ENCODE data around the gene KRTAP13-2. TPM values are rescaled to one million over a fixed set of nuclear protein-coding genes. Genes with fewer than 3 reads are reported as not detected.

Gene KRTAP13-2
- polyA plus RNA-seq, 2 of the 4 experiments (the other 2 are of a cell fraction) = not detected

GRCh38 chr21:30338717-30339116 is 33.4 kb downstream of the KRTAP13-2 start:
- CTCF ChIA-PET = interaction anchor here (0.5 to 0.6 kb wide), 2 partner anchors 36 to 718 kb away, joined by 3 read pairs; no protein-coding TSS in a partner anchor
- POLR2A ChIA-PET = no interaction called here
- no peak for DNase-seq (ENCODE audit: low read depth in 1 of 2, low spot score in 1 of 2)
- no peak for TF ChIP-seq USF2 (IDR thresholded peaks at IDR 0.05)
- no peak for TF ChIP-seq RCOR1 (IDR thresholded peaks at IDR 0.05; ENCODE audit: low read depth, low read length)
- TF ChIP-seq, protein P1, sequence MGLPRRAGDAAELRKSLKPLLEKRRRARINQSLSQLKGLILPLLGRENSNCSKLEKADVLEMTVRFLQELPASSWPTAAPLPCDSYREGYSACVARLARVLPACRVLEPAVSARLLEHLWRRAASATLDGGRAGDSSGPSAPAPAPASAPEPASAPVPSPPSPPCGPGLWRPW (IDR thresholded peaks at IDR 0.05) = no peak
- TF ChIP-seq RARB (CRISPR knock-in tag; IDR thresholded peaks at IDR 0.05) = no peak
- no peak for TF ChIP-seq EP300 (IDR thresholded peaks at IDR 0.05)
- no peak for TF ChIP-seq POLR2A (IDR thresholded peaks at IDR 0.05; ENCODE audit: low read length)
- no peak for TF ChIP-seq TP53 (CRISPR knock-in tag; IDR thresholded peaks at IDR 0.05)
- H3K4me2 ChIP-seq = no peak overlapping the region
- WGBS (ENCODE audit: missing lambda C conversion rate) = 43% methylated on average over 4 of the region's 4 CpGs
- H3K4me3 ChIP-seq = no peak overlapping the region
- no peak for FAIRE-seq
- no peaks in the 10 kb centered on the region for H3K9me3 ChIP-seq
- no peak overlapping the region for H3K27ac ChIP-seq
- ATAC-seq = no peak
- no peaks in the 10 kb centered on the region for H3K4me1 ChIP-seq

- H3K4me2 ChIP-seq = no peak overlapping the region
- CTCF ChIA-PET = no interaction called here
- TF ChIP-seq HMGXB4 (CRISPR knock-in tag; IDR thresholded peaks at IDR 0.05; ENCODE audit: borderline replicate concordance) (no peak), EHF (CRISPR knock-in tag; IDR thresholded peaks at IDR 0.05) (no peak), TP53 (CRISPR knock-in tag; IDR thresholded peaks at IDR 0.05) (no peak), ZSCAN20 (CRISPR knock-in tag; IDR thresholded peaks at IDR 0.05) (no peak), POLR2AphosphoS2 (conservative IDR thresholded peaks at IDR 0.05; ENCODE audit: low read length) (no peak), JUNB (IDR thresholded peaks at IDR 0.05) (no peak), RAD21 (conservative IDR thresholded peaks at IDR 0.05 in 1 of 2, IDR thresholded peaks at IDR 0.05 in 1 of 2) (no peak), JUN (IDR thresholded peaks at IDR 0.05) (no peak), RARB (CRISPR knock-in tag; IDR thresholded peaks at IDR 0.05) (no peak), BCL3 (IDR thresholded peaks at IDR 0.05) (no peak), USF2 (IDR thresholded peaks at IDR 0.05) (no peak)
- TF ChIP-seq, protein P2, sequence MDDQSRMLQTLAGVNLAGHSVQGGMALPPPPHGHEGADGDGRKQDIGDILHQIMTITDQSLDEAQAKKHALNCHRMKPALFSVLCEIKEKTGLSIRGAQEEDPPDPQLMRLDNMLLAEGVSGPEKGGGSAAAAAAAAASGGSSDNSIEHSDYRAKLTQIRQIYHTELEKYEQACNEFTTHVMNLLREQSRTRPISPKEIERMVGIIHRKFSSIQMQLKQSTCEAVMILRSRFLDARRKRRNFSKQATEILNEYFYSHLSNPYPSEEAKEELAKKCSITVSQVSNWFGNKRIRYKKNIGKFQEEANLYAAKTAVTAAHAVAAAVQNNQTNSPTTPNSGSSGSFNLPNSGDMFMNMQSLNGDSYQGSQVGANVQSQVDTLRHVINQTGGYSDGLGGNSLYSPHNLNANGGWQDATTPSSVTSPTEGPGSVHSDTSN (IDR thresholded peaks at IDR 0.05) = no peak
- TF ChIP-seq, protein P3, sequence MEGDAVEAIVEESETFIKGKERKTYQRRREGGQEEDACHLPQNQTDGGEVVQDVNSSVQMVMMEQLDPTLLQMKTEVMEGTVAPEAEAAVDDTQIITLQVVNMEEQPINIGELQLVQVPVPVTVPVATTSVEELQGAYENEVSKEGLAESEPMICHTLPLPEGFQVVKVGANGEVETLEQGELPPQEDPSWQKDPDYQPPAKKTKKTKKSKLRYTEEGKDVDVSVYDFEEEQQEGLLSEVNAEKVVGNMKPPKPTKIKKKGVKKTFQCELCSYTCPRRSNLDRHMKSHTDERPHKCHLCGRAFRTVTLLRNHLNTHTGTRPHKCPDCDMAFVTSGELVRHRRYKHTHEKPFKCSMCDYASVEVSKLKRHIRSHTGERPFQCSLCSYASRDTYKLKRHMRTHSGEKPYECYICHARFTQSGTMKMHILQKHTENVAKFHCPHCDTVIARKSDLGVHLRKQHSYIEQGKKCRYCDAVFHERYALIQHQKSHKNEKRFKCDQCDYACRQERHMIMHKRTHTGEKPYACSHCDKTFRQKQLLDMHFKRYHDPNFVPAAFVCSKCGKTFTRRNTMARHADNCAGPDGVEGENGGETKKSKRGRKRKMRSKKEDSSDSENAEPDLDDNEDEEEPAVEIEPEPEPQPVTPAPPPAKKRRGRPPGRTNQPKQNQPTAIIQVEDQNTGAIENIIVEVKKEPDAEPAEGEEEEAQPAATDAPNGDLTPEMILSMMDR (IDR thresholded peaks at IDR 0.05) = no peak
- TF ChIP-seq, protein P1 (IDR thresholded peaks at IDR 0.05) = no peak
- no peak overlapping the region for H3K4me3 ChIP-seq
- ATAC-seq = no peak
- no peaks in the 10 kb centered on the region for H3K4me1 ChIP-seq
- no peak for FAIRE-seq
- no peak for DNase-seq (ENCODE audit: low read depth in 1 of 2, low spot score in 1 of 2)
- H3K27ac ChIP-seq = no peak overlapping the region
- H3K9me3 ChIP-seq = no peaks in the 10 kb centered on the region
- POLR2A ChIA-PET = no interaction called here
These were observed 34.3 kb downstream of the KRTAP13-2 start for GRCh38 chr21:30337772-30338171.
